ENCODE results near the gene MACROD1.

The MACROD1 gene

GRCh38 chr11:64185693-64186491 lies 20.0 kb upstream of the MACROD1 start, which contains the start of gene STIP1:
TSS of gene STIP1 (plus strand) at chr11:64186171. CDS start at chr11:64186262, 91 bp downstream.
- H3K4me1 ChIP-seq (ENCODE audit: insufficient read depth, poor library complexity, severe bottlenecking), result peaks cover 8% of the 10 kb centered on the region
- peaks cover 25% of the 10 kb centered on the region for H3K36me3 ChIP-seq (ENCODE audit: low read depth)
- no peaks in the 10 kb centered on the region for H3K27me3 ChIP-seq (ENCODE audit: insufficient read depth, poor library complexity, severe bottlenecking)
- H3K9me3 ChIP-seq (ENCODE audit: severe bottlenecking), result no peaks in the 10 kb centered on the region
- H3K4me3 ChIP-seq (ENCODE audit: severe bottlenecking), result peak within 1 kb of the TSS; percentile 48
- ATAC-seq (ENCODE audit: low read depth) (peak; percentile 93), DNase-seq (ENCODE audit: low spot score) (peak; percentile 98)
- TF ChIP-seq, protein P1, sequence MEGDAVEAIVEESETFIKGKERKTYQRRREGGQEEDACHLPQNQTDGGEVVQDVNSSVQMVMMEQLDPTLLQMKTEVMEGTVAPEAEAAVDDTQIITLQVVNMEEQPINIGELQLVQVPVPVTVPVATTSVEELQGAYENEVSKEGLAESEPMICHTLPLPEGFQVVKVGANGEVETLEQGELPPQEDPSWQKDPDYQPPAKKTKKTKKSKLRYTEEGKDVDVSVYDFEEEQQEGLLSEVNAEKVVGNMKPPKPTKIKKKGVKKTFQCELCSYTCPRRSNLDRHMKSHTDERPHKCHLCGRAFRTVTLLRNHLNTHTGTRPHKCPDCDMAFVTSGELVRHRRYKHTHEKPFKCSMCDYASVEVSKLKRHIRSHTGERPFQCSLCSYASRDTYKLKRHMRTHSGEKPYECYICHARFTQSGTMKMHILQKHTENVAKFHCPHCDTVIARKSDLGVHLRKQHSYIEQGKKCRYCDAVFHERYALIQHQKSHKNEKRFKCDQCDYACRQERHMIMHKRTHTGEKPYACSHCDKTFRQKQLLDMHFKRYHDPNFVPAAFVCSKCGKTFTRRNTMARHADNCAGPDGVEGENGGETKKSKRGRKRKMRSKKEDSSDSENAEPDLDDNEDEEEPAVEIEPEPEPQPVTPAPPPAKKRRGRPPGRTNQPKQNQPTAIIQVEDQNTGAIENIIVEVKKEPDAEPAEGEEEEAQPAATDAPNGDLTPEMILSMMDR (IDR thresholded peaks at IDR 0.05; ENCODE audit: poor library complexity, severe bottlenecking), result peak; percentile 27
- peak within 1 kb of the TSS; percentile 75 for H3K27ac ChIP-seq (ENCODE audit: poor library complexity, severe bottlenecking)

DNA sequence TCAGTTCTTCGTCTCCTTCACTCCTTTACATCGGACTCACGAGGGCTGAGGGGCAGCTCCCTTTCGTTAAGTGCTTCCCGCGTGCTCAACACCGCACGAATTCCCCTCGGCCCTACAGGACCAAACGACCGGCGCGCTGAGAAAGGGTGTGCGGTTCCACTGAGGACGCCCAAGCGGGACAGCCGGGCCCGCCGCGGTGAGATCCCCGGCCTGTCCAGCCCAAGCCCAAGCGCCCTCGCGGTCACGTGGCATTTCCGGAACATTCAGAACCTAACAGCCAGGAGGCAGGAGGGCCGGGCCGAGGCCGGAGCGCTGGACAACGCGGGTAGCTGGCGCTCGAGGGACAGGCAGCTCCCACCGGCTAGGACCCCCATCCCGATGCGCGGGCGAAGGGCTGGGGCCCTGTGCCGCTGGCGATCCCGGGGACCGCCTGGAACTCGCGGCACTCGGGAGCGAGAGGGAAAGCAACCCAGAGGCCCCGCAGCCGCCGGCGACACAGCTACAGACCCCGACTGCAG lies 19.3 kb upstream of the MACROD1 start:
- Histone ChIP-seq H3K4me1 (ENCODE audit: insufficient read depth, poor library complexity, severe bottlenecking) (peaks cover 8% of the 10 kb centered on the region), H3K4me3 (ENCODE audit: severe bottlenecking) (peak overlapping the region; percentile 48), H3K36me3 (ENCODE audit: low read depth) (peaks cover 18% of the 10 kb centered on the region), H3K27me3 (ENCODE audit: insufficient read depth, poor library complexity, severe bottlenecking) (no peaks in the 10 kb centered on the region), H3K27ac (ENCODE audit: poor library complexity, severe bottlenecking) (peak overlapping the region; percentile 75), H3K9me3 (ENCODE audit: severe bottlenecking) (no peaks in the 10 kb centered on the region)
- TF ChIP-seq, protein P1 (IDR thresholded peaks at IDR 0.05; ENCODE audit: poor library complexity, severe bottlenecking), result no peak
- ATAC-seq (ENCODE audit: low read depth), result peak; percentile 28
- DNase-seq (ENCODE audit: low spot score), result peak; percentile 85

DNA sequence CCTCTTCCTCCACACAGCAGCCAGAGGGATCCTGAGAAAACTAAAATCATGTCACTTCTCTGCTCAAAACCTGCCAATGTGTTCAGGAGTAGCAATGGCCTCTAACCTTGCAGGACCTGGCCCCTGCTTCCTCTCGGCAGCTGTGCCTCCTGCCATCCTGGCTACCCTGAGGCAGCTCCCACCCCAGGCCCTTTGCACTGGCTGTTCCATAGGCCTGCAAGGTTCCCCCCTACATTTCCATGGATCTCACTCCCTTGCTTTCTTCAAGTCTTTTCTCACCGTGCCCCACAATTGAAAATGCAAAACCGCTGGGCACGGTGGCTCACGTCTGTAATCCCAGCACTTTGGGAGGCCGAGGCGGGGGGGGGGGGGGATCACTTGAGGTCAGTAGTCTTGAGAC lies 18.0 kb upstream of the MACROD1 start:
- Histone ChIP-seq H3K4me3 (ENCODE audit: severe bottlenecking) (no peak overlapping the region), H3K9me3 (ENCODE audit: severe bottlenecking) (no peaks in the 10 kb centered on the region), H3K27me3 (ENCODE audit: insufficient read depth, poor library complexity, severe bottlenecking) (no peaks in the 10 kb centered on the region), H3K27ac (ENCODE audit: poor library complexity, severe bottlenecking) (no peak overlapping the region), H3K4me1 (ENCODE audit: insufficient read depth, poor library complexity, severe bottlenecking) (peaks cover 8% of the 10 kb centered on the region), H3K36me3 (ENCODE audit: low read depth) (peaks cover 6% of the 10 kb centered on the region)
- TF ChIP-seq, protein P1 (IDR thresholded peaks at IDR 0.05; ENCODE audit: poor library complexity, severe bottlenecking), result no peak
- no peak for DNase-seq (ENCODE audit: low spot score)
- ATAC-seq (ENCODE audit: low read depth), result no peak

DNA sequence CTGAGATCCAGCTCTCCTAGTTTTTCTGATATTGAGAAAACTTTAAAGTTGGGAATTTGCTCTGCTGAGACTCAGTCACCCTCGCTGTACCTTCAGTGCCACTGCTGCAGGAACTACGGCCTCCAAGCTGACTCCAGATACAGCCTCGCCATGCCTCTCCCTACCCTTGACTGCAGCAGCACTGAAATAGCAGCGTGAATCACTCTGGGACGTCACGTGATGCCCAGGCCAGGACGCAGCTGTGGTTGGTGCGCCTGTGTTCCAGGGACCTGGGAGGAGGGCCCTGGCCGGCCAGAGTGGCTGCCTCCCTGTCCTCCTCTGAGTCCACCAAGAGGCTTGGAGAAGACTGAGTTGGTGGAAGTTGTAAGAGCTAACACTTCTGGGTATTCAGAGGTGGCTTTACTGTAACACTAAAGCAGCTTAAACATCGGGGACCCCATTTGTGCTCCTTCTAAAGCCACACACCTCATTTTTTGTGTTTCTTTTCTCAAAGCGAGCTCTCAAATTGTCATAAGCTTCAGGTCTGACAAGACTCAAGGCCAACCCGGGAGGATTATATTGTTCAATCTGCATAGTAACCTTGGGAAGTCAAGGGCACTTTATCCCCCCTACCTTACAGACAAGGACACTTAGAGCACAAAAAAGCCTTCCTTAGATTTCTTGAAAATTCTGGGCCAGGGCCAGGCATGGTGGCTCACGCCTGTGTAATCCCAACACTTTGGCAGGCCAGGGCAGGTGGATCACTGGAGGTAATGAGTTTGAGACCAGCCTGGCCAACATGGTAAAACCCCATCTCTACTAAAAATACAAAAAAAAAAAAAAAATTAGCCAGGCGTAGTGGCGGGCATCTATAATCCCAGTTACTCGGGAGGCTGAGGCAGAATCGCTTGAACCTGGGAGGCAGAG lies 15.8 kb upstream of the MACROD1 start:
- Histone ChIP-seq H3K4me1 (ENCODE audit: insufficient read depth, poor library complexity, severe bottlenecking) (peaks cover 8% of the 10 kb centered on the region), H3K27me3 (ENCODE audit: insufficient read depth, poor library complexity, severe bottlenecking) (no peaks in the 10 kb centered on the region), H3K9me3 (ENCODE audit: severe bottlenecking) (no peaks in the 10 kb centered on the region), H3K4me3 (ENCODE audit: severe bottlenecking) (no peak overlapping the region), H3K36me3 (ENCODE audit: low read depth) (no peaks in the 10 kb centered on the region), H3K27ac (ENCODE audit: poor library complexity, severe bottlenecking) (peak overlapping the region; percentile 13)
- DNase-seq (ENCODE audit: low spot score), result no peak
- TF ChIP-seq, protein P1 (IDR thresholded peaks at IDR 0.05; ENCODE audit: poor library complexity, severe bottlenecking), result no peak
- peak; percentile 32 for ATAC-seq (ENCODE audit: low read depth)
